Hindlimb muscle (tissue), 1 donor: Measurements from ENCODE around the gene DYNC2LI1. TPM values are rescaled to one million over a fixed set of nuclear protein-coding genes. Genes with fewer than 3 reads are reported as not detected.

Experiments used
- DNase-seq: peaks from one replicate; pipeline ENCODE4 v3.0.0-alpha.2; 2013
- polyA plus RNA-seq: library from polyadenylated mRNA; unstranded; fragments of 120-200 nt; gene quantifications from one replicate; pipeline ENCODE4 v1.2.1, GENCODE V29; 2013; ENCODE audit not compliant: insufficient read length

The DYNC2LI1 gene
- polyA plus RNA-seq, 1 donor = 14.9 TPM

DNA sequence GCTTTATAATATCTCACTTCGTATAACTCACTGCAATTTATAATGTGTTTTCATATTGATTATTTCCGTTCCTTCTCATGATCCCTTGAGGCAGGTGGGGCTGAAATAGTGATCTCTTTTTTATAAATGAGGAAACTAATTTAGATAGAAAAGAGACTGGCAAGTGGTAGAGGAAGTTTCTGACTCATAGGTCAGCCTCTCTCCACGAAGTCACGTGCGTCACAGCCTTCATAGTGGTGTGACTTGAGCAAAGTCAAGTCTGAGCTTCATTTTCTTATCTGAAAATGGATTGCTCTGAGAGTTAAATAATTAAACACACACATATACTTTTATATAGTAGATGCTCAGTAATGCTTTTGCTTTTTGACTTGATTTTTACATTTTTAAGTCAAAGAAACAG lies 44.9 kb downstream of the DYNC2LI1 start:
- DNase-seq = no peak

DNA sequence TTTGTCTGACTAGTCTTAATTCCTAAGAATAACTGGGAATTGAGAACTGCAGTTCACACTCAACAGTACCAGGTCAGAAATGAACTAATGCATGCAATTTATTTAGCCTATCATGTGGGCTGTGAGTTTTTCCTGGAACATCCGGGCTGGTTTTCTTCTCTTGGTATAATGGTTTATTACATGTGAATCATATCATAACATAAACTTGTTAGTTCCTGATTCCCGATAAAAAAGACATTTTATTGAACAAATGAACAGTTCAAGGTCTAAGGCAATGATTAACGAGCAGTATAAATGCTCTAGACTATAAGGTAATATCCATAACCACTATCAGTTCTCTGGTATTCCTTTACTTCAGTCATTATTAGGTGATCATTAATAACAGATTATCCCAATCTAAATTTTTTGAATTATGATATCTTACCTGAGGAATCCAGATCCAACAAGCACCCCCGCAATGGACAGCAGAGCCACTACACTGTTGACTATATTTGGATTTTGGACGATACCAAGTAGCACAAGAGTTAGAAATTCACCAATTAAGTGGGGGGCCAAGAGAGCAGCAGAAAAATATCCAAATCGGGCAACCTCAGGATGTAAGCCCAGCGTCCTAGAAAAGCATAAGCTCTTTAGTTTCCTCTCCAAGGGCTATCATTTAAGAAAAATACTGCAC lies 45.8 kb downstream of the DYNC2LI1 start:
- DNase-seq = no peak

DNA sequence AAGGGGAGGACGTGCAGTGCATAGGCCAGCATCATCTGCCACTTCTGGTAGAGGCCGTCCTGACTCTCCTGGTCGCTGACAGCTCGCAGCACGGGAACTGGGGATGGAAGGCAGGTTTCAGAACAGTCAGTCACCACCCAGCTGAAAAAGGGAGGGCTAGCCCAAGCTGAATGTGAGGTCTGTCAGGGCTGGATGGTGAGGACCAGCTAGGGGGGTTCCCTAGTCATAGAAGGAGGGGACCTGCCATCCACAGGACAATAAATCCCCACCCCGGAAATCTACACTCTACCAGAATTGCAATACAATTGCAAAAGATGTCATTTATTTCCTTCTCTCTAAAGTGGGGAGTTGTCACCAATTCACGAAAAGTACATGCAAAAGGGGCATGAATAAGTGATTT lies 49.0 kb downstream of the DYNC2LI1 start:
- no peak for DNase-seq

DNA sequence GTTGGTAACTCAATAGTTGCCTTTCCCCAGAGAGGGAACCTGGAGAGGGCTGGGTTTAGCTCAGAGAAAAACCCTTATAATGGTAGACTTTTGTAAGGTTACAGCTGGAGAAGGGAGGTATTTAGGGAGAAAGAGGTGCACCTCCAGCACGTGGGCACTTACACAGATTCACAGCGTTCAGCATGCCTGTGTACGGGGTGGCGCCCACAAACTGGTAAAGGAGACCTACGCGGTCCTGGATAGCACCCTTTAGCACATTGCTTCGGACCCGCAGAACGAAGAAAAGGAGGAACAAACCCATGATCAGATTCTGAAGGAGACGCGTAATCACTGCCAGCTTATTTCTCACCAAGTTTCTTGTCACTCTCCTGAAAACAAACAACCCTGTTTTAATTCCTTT lies 49.9 kb downstream of the DYNC2LI1 start:
- no peak for DNase-seq

DNA sequence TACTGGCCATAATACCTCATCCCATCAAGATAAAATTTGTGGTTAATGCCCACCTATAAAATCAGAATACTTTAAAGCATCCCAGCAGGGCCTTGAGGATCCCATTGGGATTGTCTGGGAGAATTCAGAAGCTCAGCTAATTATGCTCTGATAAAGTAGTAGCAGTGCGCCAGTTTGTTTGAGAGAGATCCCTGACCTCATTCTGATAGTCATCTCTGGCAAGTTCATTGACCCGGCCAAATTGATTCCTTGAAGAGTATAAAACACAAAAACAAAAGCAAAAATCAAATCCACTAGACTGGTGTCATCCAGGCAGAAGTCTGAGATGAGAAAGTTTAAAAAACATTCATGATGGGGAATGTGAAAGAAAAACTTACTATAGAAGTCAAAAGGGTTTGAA lies 50.7 kb downstream of the DYNC2LI1 start:
- no peak for DNase-seq

DNA sequence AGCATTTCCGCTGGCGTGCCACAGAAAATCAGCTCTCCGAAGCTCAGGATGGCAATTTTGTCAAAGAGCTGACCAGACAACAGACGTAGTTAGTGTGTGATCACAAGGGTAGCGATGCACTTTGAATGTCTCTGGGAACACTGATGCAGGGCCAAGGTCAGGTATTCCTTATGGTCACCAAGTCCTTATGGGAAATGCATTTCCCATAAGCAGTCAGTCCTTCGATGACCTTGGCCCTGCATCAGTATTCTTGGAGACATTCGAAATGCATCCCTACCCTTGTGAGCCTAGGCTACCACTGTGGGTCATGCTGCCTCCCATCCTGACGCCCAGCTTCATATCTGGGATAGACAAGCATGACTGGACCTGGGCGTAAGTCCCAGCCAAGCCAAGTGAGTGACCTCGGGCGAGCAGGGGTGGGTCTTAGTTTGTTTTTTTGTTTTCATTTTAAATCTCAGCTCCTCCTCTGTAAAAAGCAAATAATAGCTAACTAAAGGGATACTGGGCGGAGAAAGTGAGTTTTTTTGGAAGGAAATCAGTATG lies 51.2 kb downstream of the DYNC2LI1 start:
- DNase-seq = no peak

DNA sequence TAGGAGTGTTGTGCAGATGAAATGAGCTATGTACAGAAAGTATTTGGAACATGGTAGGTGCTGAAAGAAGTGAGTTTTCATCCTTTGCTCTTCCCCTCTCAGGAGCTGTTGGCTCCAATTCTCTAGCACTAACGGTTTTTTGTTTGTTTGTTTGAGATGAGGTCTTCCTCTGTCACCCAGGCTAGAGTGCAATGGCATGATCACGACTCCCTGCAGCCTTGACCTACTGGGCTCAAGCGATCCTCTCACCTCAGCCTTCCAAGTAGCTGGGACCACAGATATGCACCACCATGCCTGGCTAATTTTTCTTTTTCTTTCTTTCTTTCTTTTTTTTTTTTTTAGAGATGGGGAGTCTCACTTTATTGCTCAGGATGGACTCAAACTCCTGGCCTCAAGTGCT lies 52.0 kb downstream of the DYNC2LI1 start:
- no peak for DNase-seq

DNA sequence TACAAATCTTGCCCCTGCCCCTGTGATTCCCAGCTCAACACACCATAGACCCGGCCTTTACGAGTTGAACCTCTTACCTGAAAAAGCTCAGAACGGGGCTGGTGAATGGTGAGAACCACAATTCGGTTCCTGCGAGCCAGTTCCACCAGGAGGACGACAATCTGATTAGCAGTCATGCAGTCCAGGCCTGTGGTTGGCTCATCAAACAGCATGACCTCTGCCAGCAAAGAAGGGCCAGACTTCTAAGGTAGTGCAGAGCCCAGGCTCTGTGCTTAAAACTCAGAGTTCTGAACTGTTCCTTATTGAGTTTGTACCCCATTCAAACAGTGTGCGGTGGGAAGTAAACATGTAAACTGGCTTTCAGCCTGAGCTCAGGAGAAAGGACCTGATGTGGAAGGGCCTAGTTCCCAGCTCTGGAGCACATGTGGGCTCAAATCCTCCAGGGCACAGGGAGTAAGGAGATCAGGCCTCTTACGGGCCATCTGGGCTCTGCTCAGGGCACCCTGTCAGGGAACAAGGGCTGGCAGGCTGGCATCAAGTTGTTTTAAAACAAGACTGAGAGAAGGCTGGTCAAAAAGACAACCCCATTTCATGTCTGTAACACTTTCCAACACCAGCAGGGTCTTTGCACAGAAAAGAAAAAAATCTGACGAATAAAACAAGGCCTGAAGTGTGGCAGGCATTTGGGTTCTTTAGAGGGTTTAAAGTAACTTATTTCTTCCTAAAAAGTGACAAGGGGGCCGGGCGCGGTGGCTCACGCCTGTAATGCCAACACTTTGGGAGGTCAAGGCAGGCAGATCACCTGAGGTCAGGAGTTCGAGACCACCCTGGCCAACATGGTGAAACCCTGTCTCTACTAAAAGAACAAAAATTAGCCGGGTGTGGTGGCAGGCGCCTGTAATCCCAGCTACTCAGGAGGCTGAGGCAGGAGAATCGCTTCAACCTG lies 52.7 kb downstream of the DYNC2LI1 start:
- no peak for DNase-seq

DNA sequence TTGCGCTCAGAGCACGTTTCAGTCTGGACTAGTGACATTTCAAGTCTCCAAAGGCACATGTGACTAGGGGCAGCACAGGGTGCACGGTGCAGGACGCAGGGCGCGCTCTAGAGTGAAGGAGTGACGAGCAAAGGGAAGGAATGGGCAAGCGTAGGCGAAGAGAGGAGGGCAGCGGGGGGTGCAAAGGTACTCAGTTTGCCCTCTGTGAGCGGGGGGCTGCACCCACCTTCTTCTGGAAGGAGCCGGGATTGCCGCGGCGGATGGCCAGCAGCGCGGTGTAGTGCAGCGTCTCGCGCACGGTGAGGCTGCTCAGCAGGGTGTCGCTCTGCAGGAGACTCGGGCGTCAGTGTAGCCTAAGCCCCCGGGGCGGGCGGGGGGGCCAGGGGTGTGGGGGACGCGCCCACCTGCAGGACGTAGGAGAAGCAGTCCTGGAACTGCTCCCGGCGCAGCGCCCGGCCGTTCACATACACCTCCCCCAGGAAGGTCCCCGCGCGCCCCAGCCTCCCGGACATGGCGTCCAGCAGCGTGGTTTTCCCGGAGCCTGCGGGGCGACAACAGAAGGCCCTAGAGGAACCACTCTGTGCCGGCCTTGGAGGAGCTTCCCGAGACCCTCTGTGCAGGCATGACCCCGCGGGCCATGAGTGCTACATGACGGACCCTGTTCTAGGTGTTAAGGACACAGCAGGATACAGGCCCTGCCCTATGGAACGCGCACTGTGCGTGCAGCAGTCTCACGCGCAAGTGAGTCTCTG lies 57.9 kb downstream of the DYNC2LI1 start:
- DNase-seq = no peak

DNA sequence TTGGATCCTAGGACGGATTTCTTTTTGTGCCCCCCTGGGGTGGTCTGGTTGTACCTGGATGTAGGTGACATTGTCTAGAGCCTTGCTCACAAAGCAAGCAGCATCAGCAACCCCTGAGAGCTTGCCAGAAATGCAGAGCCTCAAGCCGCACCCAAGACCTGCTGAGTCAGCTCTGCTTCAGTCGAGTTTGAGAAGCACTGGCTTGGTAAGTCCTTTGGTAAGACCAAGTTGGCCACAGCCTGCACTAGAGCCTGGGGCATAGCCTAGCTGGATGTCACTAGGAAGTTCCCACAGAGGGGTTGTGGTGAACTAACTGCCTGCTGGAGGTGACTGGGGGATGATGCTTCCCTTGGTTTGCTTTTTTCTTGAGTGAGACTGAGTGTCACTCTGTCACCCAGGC lies 58.6 kb downstream of the DYNC2LI1 start:
- no peak for DNase-seq

DNA sequence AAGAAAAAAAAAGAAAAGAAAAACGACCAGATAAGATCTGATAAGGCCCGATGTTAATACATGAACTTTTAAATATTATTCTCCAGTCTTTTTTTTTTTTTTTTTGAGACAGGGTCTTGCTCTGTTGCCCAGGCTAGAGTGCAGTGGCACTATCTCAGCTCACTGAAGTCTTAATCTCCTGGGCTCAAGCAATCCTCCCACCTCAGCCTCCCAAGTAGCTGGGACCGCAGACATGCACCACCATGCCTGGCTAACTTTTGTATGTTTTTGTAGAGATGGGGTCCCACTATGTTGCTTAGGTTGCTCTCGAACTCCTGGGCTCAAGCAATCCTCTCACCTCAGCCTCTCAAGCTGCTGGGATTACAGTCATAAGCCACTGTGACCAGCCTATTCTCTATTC lies 63.2 kb downstream of the DYNC2LI1 start:
- no peak for DNase-seq

DNA sequence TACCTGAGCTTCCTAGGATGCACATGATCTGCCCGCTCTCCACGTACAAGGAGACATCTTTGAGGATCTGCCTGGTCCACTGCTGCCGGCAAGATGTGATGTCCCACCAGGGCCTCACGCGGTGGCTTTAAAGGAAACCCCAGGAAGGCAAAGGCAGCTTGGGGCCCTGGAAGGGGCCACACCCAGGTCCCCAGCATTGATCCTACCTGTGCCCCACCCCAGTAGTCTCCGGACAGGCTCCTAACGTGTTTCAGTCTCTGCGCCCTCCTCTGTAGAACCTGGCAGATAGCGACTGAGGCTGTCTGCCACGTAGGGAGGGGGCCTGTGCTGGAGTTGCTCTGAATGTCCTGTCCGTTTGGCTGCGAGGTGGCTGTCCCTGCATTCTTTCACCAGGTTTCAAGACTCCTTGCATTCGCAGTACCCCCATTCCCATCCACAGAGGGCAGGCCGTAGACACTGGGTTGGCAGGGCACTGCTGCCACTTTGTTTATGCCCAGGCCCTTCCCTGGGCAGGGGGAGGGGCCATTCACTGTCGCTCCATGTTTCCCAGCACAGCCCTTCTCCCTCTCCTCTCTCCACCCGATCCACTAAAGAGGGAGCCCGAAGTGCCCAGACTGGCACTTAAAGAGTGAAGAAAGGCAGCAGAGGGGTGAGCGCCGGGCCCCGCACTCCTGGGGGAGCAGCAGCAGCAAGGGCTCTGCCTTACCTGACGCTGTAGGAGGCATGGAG lies 64.2 kb downstream of the DYNC2LI1 start:
- no peak for DNase-seq

DNA sequence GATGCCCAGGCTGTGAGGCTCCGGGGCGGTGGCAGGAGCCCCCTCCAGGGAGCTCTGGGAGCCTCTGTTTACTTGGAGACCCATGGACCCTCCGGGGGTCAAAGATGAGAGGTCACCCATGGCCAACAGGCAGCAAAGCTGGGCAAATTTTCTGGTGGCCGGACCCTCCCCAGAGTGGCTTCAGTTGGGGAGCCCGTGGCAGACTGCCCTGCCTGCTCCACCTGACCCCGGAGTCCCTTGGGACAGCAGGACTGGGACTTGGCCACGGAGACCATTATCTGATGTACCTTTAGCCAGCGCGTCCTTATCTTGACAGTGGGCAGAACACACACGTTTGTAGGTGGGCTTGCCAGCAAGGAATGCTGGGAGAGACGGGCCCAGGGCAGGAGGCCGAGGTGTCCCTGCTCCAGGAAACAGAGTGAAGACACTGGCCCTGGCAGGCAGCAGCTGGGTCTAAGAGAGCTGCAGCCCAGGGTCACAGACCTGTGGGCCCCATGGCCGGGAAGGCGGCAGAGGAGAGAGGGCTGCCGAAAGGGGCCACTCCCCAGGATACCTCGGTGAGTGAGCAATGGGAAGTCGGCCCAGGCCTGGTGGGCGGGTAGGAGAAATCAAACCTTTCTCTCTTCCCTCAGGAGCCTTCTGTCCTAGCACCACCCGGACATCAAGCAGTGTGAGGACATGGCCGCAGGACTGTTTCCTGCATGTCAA lies 64.9 kb downstream of the DYNC2LI1 start, which contains the start of the genes ABCG5 and ABCG8:
Gene ABCG5 (minus strand): TSS at position 280 of the 708 bp plus-strand sequence. CDS start 160 bp downstream, at position 120.
Gene ABCG8 (plus strand): TSS at position 412 of the 708 bp plus-strand sequence. CDS start 83 bp downstream, at position 495.
- DNase-seq = no peak

DNA sequence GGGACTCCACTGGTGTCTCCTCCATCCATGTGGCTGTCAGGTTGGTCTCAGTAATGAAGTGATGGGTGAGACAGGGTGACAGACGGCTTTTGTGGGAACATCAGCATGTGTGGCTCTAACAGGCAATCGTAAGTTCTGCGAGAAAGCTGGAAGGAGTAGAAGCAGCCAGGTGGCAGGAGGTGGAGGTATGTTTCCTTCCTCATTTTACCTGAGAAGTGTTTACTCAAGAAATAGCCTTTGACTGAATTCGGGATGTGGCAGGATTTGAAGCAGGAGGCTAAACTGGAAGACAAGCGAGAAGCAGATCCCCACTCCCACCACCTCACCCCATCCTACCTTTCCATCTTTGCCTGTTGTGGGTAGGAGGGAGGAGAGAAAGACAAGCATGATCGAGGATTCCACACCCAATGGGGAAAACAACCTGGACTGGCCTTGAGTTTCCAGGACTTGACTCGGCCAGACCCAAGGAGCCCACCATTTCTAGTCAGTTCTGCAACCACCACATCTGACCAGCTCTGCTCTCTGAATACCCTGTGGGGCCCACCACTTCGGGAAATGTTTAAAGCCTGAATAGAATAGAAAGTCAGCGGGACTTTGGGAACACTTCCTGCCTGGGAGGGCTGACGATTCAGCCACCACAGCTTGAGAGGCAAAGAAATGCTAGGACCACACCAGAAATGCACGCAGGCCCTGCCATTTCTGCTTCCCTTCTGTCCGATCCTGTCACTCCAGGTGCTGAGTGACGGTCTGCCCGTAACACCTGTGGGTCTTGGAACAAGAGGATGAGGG lies 66.1 kb downstream of the DYNC2LI1 start:
- no peak for DNase-seq

DNA sequence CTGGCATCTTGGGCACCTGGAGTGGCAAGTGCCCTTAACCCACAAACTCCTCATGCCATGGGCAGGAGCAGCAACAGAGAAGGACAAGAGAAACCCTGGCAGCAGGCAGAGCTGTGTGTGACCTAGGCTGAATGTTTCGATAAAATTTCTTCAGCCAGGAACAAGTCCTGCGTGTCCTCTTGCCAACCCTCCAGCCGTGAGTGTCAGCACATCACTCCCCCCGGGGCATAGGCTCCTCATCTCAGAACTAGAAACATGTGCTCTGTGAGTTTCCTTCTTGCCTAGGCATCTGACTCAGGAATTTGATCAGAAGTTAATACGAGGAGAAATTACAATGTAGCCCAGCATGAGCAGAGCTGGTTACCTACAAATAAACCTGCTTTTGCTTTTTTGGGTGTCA lies 67.1 kb downstream of the DYNC2LI1 start:
- no peak for DNase-seq

DNA sequence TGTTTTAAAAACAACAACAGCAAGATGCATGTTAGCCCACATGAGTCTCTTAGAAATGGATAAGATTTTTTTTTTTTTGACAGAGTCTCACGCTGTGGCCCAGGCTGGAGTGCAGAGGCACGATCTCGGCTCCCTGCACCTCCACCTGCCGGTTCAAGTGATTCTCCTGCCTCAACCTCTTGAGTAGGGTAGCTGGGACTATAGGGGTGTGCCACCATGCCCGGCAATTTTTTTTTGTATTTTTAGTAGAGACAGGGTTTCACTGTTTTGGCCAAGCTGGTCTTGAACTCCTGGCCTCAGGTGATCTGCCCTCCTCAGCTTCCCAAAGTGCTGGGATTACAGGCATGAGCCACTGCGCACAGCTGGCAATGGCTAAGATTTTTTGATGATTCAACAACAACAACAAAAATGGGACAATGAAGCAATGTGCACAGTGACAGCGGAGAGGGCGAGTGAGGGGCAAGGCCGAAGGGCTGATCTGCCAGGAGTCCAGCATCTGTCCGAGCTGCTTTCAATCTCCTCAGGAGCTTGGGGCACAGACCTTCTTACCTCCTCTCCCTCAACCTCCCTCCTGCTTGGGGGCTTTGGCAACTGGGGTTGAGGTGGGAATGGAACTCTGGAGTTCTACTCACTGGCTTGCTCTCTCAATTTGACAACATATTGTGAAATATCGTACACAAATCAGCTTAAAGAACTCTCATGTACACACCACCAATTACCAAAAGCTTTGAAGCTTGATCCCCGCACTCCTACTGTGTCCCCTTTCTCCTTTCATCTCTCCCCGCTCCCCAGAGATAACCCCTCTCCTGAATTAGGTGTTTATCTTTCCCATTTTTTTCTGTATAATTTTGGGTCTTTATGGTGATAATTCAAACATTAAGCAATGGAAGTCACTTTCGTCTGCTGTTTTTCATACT lies 68.4 kb downstream of the DYNC2LI1 start:
- no peak for DNase-seq

DNA sequence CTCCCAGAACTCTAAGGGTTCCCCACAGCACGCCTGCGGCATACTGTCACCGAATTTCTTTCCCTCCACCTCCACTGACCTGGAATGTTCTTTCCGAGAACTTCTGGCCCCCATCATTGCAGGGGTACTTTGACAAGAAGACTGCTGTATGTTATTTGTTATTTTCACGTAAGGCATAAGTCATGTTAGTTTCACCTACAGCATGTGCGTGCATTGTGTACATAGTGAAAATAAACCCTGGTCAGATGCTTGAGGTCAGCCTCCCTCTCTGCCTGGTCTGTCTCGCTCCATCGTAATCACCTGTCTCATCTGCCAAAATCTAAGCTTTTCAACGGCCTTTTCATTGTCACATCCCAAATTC lies 69.0 kb downstream of the DYNC2LI1 start:
- no peak for DNase-seq

DNA sequence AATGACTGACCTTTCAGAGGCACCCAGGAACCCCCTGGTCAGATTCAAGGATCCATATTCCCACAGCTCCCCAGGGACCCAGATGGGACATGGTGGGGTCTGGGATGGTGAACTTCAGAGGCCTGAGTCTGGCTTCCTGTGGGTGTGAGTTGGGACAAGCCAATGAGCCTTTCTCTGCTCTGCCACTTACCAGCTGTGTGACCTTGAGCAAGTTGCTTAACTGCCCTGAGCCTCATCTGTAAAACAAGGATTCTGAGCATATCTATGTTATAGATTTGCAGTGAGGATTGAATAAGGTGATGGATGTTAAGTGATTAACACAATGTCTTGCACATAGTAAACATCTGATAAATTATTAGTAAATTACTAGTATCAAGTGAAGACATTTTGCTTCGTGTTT lies 71.3 kb downstream of the DYNC2LI1 start:
- DNase-seq = no peak

DNA sequence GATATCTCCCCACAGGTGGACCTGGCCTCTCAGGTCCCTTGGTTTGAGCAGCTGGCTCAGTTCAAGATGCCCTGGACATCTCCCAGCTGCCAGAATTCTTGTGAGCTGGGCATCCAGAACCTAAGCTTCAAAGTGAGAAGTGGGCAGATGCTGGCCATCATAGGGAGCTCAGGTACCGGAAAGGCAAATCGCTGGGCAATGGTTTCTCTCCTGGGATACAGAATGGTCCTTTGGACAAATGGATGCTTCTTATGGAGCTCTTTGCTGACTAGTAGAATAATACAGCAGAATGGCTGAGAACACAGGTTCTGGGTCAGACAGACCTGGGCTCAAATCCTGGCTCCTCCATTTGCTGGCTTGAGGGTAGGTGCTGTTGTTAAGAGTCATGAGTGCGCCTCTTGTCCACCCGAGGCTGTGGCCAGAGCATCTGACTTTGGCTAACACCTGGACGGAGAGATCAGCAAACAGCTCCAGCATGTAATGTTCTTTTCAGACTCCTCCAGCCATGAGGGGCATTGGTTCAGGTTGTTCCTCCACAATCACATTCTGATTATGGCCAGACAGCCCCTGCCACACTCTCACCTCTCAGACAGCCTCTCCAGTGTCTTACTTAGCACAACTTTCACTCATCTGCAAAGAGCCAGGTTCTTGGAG lies 72.4 kb downstream of the DYNC2LI1 start:
- DNase-seq = no peak
